NCI-H1417 (cell line): Measurements from ENCODE around the gene KRTAP10-6.
"Not testable (repeated sequence)": the region's sequence is repeated elsewhere in the genome, so short reads cannot be mapped to it uniquely, and the experiment has no call there.

Source experiments
- DNase-seq, 3 experiments: peaks; one replicate each; lab custom pipeline; 2025; lab: John Stamatoyannopoulos, UW

Gene KRTAP10-6

GRCh38 chr21:44617071-44617501 is 24.8 kb upstream of the KRTAP10-6 start:
- DNase-seq: no peak

- DNase-seq: peak in 2 of 3 experiments; percentile 30 to 61
These were observed 24.3 kb upstream of the KRTAP10-6 start for GRCh38 chr21:44616591-44616926.

- peak in 2 of 3 experiments; percentile 33 to 73 for DNase-seq
These were observed 23.7 kb upstream of the KRTAP10-6 start for GRCh38 chr21:44615911-44616590.

GRCh38 chr21:44615466-44615865 is 23.2 kb upstream of the KRTAP10-6 start:
- DNase-seq: no peak

- DNase-seq: no peak
These were observed 22.7 kb upstream of the KRTAP10-6 start for GRCh38 chr21:44614961-44615391.

- no peak for DNase-seq
These were observed 21.9 kb upstream of the KRTAP10-6 start for GRCh38 chr21:44614161-44614631.

- no peak for DNase-seq
These were observed 21.3 kb upstream of the KRTAP10-6 start for GRCh38 chr21:44613386-44614155.

GRCh38 chr21:44612669-44613229 is 20.4 kb upstream of the KRTAP10-6 start:
- no peak for DNase-seq

- no peak for DNase-seq
These were observed 19.8 kb upstream of the KRTAP10-6 start, which contains the start of gene KRTAP10-8 for GRCh38 chr21:44612029-44612486. KRTAP10-8 (plus strand) TSS chr21:44612079; CDS start chr21:44612101, 22 bp downstream.

- no peak for DNase-seq
These were observed 19.2 kb upstream of the KRTAP10-6 start for GRCh38 chr21:44611551-44611950.

- DNase-seq: not testable (repeated sequence)
These were observed 18.0 kb upstream of the KRTAP10-6 start for GRCh38 chr21:44610157-44610843.

- no peak for DNase-seq
These were observed 16.9 kb upstream of the KRTAP10-6 start for GRCh38 chr21:44609193-44609592.

GRCh38 chr21:44606495-44606894 is 14.2 kb upstream of the KRTAP10-6 start:
- no peak for DNase-seq

GRCh38 chr21:44603911-44604310 is 11.6 kb upstream of the KRTAP10-6 start:
- no peak for DNase-seq

- DNase-seq: no peak
These were observed 11.0 kb upstream of the KRTAP10-6 start for GRCh38 chr21:44603109-44603875.

- no peak for DNase-seq
These were observed 10.2 kb upstream of the KRTAP10-6 start for GRCh38 chr21:44602463-44602850.

GRCh38 chr21:44601596-44602462 is 9.5 kb upstream of the KRTAP10-6 start:
- no peak for DNase-seq

- DNase-seq: not testable (repeated sequence)
These were observed 8.8 kb upstream of the KRTAP10-6 start for GRCh38 chr21:44601091-44601490.

- not testable (repeated sequence) for DNase-seq
These were observed 8.0 kb upstream of the KRTAP10-6 start, which contains the start of gene KRTAP10-7 for GRCh38 chr21:44600118-44600978. KRTAP10-7 (plus strand) TSS chr21:44600597; CDS start chr21:44600622, 25 bp downstream.
